GM19099 (cell line): ENCODE results near the gene TEX51.

Experiments
- POLR2A ChIP-seq: IDR thresholded peaks from 3 replicates; pipeline ENCODE4 v1.6.1; 2011; ENCODE audit warnings: low read depth; ENCODE audit not compliant: insufficient read length; ENCODE audit errors: extremely low read depth

The TEX51 gene

DNA sequence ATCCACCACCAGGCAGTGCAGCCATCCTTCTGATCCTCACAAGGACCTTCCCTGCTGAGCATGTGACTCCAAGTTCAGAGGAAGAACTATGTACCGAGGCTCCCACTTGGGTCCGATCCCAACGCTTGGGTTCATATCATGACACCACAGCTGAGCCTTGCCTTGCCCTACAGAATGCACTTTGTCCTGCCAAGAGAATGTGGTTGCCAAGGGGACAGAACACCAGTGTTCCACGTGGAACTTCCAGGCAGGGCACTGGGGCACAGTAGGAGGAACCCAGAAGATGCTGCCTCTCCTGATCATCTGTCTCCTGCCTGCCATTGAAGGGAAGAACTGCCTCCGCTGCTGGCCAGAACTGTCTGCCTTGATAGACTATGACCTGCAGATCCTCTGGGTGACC is at the start of gene TEX51:
TSS of gene TEX51 (plus strand) at position 255 of the 400 bp plus-strand sequence. CDS start at position 284, 29 bp downstream.
- TF ChIP-seq POLR2A, result no peak

GRCh38 chr2:126849054-126849453 is 49.6 kb upstream of the TEX51 start:
- no peak for TF ChIP-seq POLR2A

- no peak for TF ChIP-seq POLR2A
Measured at GRCh38 chr2:126849486-126849885, 49.2 kb upstream of the TEX51 start.

GRCh38 chr2:126849991-126850535 is 48.6 kb upstream of the TEX51 start:
- no peak for TF ChIP-seq POLR2A

DNA sequence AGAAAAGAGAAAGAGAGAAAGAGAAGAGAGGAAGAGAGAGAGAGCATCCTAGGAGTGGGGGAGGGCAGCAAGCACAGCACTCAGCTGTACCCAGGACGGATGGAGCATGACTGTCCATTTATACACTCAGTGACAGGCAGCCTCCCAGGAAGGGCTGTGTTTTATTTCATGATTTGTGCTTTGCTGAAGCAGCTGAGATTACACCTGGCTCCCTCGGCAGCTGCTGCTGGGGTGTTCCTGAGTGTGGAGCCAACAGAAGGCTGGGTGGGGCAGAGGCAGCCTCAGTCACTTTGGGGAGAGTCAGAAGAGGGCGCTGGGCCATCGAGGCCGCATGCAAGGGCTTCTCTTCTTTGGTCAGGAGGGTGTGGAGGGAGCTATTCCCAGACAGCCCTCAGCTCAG is 47.8 kb upstream of the TEX51 start:
- no peak for TF ChIP-seq POLR2A

DNA sequence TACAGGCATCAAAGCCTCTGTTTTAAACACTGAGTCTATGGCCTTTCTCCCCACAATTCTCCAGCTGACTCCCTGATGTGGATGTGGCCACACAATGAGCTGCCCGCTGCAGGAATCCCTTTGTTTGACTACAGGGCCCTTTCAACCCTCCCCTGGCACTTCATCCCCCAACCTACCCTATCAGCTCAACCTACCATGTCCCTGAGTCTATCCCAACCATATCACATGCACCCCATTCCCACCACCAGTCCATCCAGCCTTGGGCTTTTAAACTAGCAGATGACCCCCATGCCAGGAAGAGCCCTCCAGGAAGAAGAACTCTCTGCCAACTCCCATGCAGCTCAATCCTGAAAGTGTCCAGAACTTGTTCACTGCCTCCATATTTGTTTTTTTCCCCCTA is 46.9 kb upstream of the TEX51 start:
- no peak for TF ChIP-seq POLR2A

DNA sequence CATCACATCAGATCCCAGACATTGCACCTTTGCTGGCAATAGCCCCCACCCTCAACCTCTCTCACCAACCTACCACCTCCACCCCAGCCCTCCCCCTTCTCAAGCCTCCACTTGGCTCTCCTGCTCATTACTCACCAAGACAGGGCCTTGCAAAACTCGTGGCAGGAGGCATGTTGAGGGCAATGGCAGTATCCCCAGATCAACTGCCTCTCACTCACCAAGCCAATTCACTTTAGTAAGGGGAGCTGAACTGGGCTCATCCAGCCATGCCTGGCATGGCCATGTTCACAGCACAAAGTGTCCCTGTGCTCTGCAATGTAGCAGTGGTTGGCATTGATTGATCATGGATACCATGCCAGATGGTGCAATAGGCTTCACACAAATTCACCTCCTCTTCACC is 46.3 kb upstream of the TEX51 start:
- no peak for TF ChIP-seq POLR2A

GRCh38 chr2:126855606-126856005 is 43.1 kb upstream of the TEX51 start:
- no peak for TF ChIP-seq POLR2A

DNA sequence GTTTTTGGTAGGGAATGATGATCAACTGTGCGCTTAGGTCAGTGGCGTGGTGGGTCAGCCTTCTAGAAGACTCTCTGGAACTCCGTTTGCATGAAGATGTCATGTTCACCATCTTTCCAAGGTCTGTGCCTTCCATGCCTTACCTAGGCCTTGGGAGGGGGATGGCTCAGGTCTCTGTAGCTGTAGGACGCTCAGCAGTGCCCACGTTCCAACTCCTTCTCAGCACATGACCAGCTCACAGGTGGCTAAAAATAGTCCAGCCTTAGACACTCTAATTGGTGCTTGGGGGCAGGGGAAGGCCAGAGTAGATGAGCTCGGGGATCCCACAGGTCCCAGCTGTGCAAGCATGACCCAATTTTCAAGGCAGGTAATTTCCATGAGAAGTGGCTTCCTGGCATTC is 42.3 kb upstream of the TEX51 start:
- no peak for TF ChIP-seq POLR2A

GRCh38 chr2:126857502-126857901 is 41.2 kb upstream of the TEX51 start:
- no peak for TF ChIP-seq POLR2A

DNA sequence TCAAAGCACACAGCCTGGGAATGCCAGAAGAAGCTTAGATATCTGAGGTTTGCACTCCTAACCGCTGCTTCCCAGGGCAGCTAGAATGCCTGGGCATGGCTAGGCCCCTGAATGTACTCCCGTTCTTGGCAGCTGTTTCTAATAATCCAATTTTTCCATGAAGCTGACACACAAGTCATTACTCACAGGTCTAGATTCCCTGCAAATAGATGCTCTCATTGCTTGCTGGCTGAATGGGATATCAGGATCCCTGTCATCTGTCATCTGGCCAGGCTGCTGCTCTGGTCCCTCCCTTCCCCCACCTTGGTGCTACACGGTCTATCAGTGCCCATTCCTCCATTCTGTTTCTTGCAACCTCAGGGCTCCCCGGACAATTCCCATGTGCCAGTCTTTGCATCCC is 40.7 kb upstream of the TEX51 start:
- no peak for TF ChIP-seq POLR2A

- no peak for TF ChIP-seq POLR2A
Measured at GRCh38 chr2:126858436-126858835, 40.3 kb upstream of the TEX51 start.

- TF ChIP-seq POLR2A, result no peak
Measured at GRCh38 chr2:126858991-126859390, 39.7 kb upstream of the TEX51 start.

DNA sequence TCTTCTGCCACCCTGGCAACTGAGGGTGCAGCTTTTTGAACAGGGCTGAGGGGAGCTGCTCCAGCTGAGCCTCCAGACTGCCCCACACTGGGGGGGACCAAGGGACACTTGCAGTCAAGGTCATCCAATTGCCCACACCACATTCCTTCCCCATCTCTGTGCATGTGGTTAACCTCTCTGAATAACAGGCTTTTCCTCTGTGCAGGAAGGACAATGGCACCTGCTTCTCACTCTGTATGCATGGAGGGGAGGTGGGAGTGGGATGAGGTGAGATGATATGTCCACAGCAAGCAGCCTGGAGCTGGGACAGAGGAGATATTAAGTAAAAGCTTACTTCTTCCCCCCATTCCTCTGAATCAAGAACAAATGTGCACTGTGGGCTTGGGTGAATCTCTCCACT is 39.1 kb upstream of the TEX51 start:
- no peak for TF ChIP-seq POLR2A

DNA sequence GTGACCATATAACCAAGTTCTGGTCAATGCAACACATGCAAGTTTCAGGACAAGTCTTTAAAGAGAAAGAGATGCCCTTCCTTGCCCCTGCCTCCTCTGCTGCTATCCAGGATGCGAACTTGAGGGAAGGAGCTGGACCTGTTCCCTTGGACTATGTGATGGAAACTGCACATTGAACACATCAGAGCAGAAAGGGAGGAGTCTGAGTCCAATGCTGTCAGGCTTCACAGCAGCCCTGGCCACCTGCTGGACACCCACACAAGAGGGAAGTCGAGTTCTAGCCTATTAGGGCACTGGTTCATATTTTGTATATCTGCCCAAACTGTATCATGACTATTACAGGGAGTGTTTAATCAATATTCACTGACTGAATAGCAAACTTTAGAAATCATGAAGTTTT is 38.3 kb upstream of the TEX51 start:
- TF ChIP-seq POLR2A, result no peak

GRCh38 chr2:126862730-126863129 is 36.0 kb upstream of the TEX51 start:
- no peak for TF ChIP-seq POLR2A

DNA sequence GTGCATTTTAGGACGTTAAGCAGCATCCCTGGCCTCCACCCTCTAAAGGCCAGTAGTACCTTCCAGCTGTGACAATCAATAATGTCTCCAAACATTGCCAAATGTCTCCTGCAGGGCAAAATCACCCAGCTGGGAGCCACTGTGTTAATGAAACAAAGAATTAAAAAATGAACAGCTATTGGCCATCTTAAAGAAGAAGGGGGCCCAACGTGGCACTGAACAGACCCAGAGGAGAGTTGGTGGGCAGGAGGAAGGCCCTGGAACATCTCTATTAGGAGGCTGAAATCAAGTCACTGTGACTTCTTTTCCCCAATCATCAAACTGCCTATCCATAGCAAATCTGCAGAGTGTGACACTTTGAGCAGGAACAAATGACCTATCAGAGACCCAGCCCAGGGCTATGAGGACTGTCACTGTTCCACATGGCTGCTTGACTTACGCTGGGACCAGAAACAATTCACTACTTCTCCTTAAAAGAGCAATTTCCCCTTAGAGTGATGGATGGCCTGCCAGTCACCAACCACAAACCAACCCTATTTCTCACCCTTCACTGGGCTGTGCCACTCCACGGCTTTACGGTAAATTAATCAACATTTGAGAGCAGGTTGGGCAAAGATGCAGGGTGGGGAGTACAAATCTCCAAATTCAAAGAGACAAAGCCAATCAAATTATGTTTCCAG is 35.2 kb upstream of the TEX51 start:
- TF ChIP-seq POLR2A, result no peak
